H1 (cell line): Measurements from ENCODE around the gene LIG1. TPM values are rescaled to one million over a fixed set of nuclear protein-coding genes. Genes with fewer than 3 reads are reported as not detected.

Experiments used
- ASH2L ChIP-seq: fragments of 200-600, 300-600 bp; sonication (generic); IDR thresholded peaks from one replicate; pipeline ENCODE4 v1.7.1; 2017; ENCODE audit warnings: low read length
- polyA plus RNA-seq, 7 experiments: library from polyadenylated mRNA; depleted of rRNA in 3 of 7; stranded (reverse) in 5 of 7; unstranded in 2 of 7; fragments of >200 nt in 5 of 7; fragments of 200-250 nt in 2 of 7; gene quantifications; 1 replicate in 5 of 7; 2 replicates in 1 of 7; 4 replicates in 1 of 7; pipeline versions ENCODE4 v1.2.1 to v1.2.3, GENCODE V29; 2011 to 2013; ENCODE audit warnings: missing spikeins in 2 of 7, mixed read lengths in 2 of 7
- total RNA-seq: library from RNA; stranded (reverse); fragmentation: NEBNext Ultra II Directional; extraction: Animal tissue kit (Norgen Biotek cat#: 25700); gene quantifications from 2 replicates; pipeline ENCODE4 v1.2.1, GENCODE V29; 2021

LIG1 gene
- total and polyA plus RNA-seq, 2 of the 8 experiments (the other 6 are each of a cell fraction or from before 2014, with no cell fraction given) = 67.6 to 113 TPM

DNA sequence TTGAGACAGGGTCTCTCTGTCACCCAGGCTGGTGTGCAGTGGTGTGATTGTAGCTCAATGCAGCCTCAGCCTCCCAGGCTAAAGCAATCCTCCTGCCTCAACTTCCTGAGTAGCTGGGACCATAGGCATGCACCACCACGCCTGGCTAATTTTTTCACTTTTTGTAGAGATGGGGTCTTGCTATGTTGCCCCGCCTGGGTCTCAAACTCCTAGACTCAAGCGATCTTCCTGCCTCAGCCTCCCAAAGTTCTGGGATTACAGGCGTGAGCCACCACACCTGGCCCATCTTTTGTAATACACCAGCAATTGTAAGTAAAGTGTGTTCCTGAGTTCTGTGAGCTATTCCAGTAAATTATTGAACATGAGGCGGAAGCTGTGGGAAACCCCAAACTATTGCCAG lies 66.2 kb downstream of the LIG1 start (continued):
- TF ChIP-seq ASH2L = no peak
